Natural killer cell (primary cell): ENCODE data around the gene PER2. TPM values are rescaled to one million over a fixed set of nuclear protein-coding genes. Genes with fewer than 3 reads are reported as not detected.

Experiments used
- ATAC-seq, 3 donors: fragments of 150-1000 bp in 2 of 3; fragments of 200-7000 bp in 1 of 3; cut with Tn5 transposase; 1 replicate in 1 of 3; 2 replicates in 2 of 3; pipeline ENCODE4 v1.10.0; 2021; ENCODE audit warnings: mild to moderate bottlenecking in 2 of 3, moderate library complexity in 2 of 3
- DNase-seq, 2 donors: peaks; one replicate each; pipeline versions ENCODE4 v3.0.0 to v3.0.0-alpha.2; 2013 to 2021; ENCODE audit warnings: mixed read lengths in 1 of 2
- H3K27ac ChIP-seq: one replicate; pipeline ENCODE4 v1.5.1; 2013; ENCODE audit warnings: mild to moderate bottlenecking, low read length
- H3K27me3 ChIP-seq: one replicate; pipeline ENCODE4 v1.6.1; 2013; ENCODE audit warnings: low read length; ENCODE audit not compliant: control insufficient read depth, insufficient read depth
- H3K36me3 ChIP-seq: one replicate; pipeline ENCODE4 v1.6.1; 2013; ENCODE audit warnings: low read length; ENCODE audit not compliant: control insufficient read depth, insufficient read depth
- H3K4me1 ChIP-seq: one replicate; pipeline ENCODE4 v1.6.1; 2013; ENCODE audit warnings: low read length; ENCODE audit not compliant: control insufficient read depth, insufficient read depth
- H3K4me3 ChIP-seq: one replicate; pipeline ENCODE4 v1.5.1; 2013; ENCODE audit warnings: low read length
- H3K9me3 ChIP-seq: one replicate; pipeline ENCODE4 v1.6.1; 2013; ENCODE audit warnings: low read length; ENCODE audit not compliant: control insufficient read depth, insufficient read depth
- H3K27ac Mint-ChIP-seq, 2 donors: one replicate each; pipeline ENCODE4 v1.8.0; 2022; ENCODE audit warnings: mild to moderate bottlenecking in 2 of 2, mixed read lengths in 2 of 2, moderate library complexity in 1 of 2
- H3K27me3 Mint-ChIP-seq, 2 donors: one replicate each; pipeline ENCODE4 v1.8.0; 2022; ENCODE audit warnings: low read depth in 2 of 2, mixed read lengths in 2 of 2
- H3K36me3 Mint-ChIP-seq: one replicate; pipeline ENCODE4 v1.8.0; 2022; ENCODE audit warnings: mixed read lengths
- H3K4me1 Mint-ChIP-seq, 2 donors: one replicate each; pipeline ENCODE4 v1.8.0; 2022; ENCODE audit warnings: mixed read lengths in 2 of 2
- H3K4me3 Mint-ChIP-seq: one replicate; pipeline ENCODE4 v1.8.0; 2022; ENCODE audit warnings: mild to moderate bottlenecking, moderate library complexity, mixed read lengths
- H3K9me3 Mint-ChIP-seq, 2 donors: one replicate each; pipeline ENCODE4 v1.8.0; 2022; ENCODE audit warnings: mixed read lengths in 2 of 2
- CTCF ChIP-seq: fragments of 200-600 bp; IDR thresholded peaks from one replicate; pipeline ENCODE4 v1.8.0; 2022; ENCODE audit warnings: antibody characterized with exemption
- WGBS: methylation state at CpG from one replicate; pipeline ENCODE4 v1.1.7; 2013; ENCODE audit warnings: missing lambda C conversion rate; ENCODE audit not compliant: insufficient coverage; 5-methylcytosine and 5-hydroxymethylcytosine counted together
- intact Hi-C: fragments of 100-400 bp; cut with micrococcal nuclease; formaldehyde crosslinking; loops from one replicate; pipeline ENCODE4 v1.14.2; 2022
- total RNA-seq, 4 donors: library from RNA; stranded (reverse); fragments of 120-200 nt in 1 of 4; gene quantifications; one replicate each; pipeline versions ENCODE4 v1.2.3 to v1.2.4, GENCODE V29; 2013 to 2022

Gene PER2
- total RNA-seq, 3 donors from 2014 or later (not counting 1 experiment from before 2014, with no cell fraction given) = 26.3 to 32.9 (median 32.6) TPM

GRCh38 chr2:238238766-238239542 lies 49.5 kb downstream of the PER2 start:
- no peak overlapping the region for H3K27ac Mint-ChIP-seq
- TF ChIP-seq CTCF = no peak
- ATAC-seq (peak; percentile 34 to 50 (median 48)), DNase-seq (peak; percentile 52 to 73)
- H3K27me3 ChIP-seq = peaks cover 20% of the 10 kb centered on the region
- no peaks in the 10 kb centered on the region for H3K36me3 Mint-ChIP-seq
- WGBS = 22% methylated on average over 75 of the region's 75 CpGs
- no peak overlapping the region for H3K4me3 ChIP-seq
- intact Hi-C loops = loop anchor here (1.0 kb wide), 1 partner anchor 35 kb away; no protein-coding TSS in a partner anchor
- peaks cover 27% of the 10 kb centered on the region for H3K4me1 ChIP-seq
- H3K27me3 Mint-ChIP-seq = peaks cover 0 to 15% of the 10 kb centered on the region in 2 donors
- peaks cover 4% of the 10 kb centered on the region for H3K9me3 ChIP-seq
- H3K9me3 Mint-ChIP-seq = no peaks in the 10 kb centered on the region
- no peak overlapping the region for H3K4me3 Mint-ChIP-seq
- no peak overlapping the region for H3K27ac ChIP-seq
- peaks cover 0 to 16% of the 10 kb centered on the region in 2 donors for H3K4me1 Mint-ChIP-seq
- no peaks in the 10 kb centered on the region for H3K36me3 ChIP-seq

DNA sequence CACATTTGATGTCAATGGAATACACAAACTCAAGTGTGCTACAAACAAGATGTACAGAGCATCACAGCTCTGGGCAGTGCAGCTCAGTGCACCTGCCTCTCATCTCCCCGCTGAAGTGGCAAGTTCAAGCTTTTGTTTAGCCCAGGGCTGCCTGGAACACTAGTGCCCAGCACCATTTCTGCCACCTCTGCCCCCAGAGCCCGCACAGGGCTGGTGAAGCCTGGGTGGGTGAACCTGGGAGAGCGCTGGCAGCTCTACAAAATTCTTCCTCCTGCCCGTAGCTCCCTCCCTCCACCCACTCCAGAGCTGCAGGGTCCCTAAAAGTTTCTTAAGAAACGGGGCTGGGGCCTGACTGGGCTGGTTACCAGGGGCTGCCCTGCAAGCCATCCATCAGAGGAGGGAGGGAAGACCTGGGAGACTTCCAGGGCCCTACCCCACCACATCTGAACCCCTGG lies 50.1 kb downstream of the PER2 start:
- TF ChIP-seq CTCF = no peak
- H3K27ac Mint-ChIP-seq = no peak overlapping the region

DNA sequence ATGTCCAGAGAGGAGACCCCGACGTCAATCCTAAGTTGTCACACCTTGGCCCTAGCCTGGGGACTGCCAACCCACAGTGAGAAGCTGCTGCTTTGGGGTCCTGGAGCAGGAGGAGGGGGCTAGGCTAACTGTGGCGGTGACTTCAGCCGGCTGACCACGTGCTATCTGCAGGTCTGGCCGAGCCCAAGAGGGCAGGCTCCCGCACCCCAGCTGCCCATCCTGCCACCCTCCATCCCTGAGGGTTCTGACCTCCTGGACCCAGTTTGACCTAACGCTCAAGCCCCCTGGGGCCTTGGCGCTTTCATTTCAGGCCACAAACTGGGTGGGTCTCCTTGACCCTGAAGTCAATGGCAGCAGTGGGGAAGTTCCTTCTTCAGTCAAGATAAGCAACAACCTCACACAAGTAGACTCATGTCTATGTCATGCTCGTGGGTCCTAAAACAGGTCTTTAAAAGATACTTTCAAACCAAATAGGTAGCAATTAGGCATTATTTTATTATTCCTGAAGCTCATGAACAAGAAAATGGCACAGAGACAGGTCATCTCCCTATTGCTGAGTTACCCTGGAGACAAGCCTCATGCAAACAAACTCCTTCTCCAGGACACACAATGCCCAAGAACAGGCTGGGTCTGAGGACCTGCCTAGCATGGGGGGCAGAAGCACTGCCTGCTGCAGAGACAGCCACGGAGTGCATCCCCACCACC lies 50.8 kb downstream of the PER2 start:
- peak overlapping the region; percentile 17 for H3K4me3 Mint-ChIP-seq
- H3K36me3 Mint-ChIP-seq = no peaks in the 10 kb centered on the region
- no peaks in the 10 kb centered on the region for H3K36me3 ChIP-seq
- DNase-seq = no peak
- H3K9me3 Mint-ChIP-seq = no peaks in the 10 kb centered on the region
- H3K4me3 ChIP-seq = no peak overlapping the region
- H3K27me3 Mint-ChIP-seq = peaks cover 0 to 15% of the 10 kb centered on the region in 2 donors
- no peak for TF ChIP-seq CTCF
- H3K27ac Mint-ChIP-seq = no peak overlapping the region
- peaks cover 20% of the 10 kb centered on the region for H3K27me3 ChIP-seq
- intact Hi-C loops = loop anchor here (1.0 kb wide), 1 partner anchor 33 kb away; no protein-coding TSS in a partner anchor
- peaks cover 4% of the 10 kb centered on the region for H3K9me3 ChIP-seq
- no peak for ATAC-seq
- 80% methylated on average over 10 of the region's 11 CpGs for WGBS
- no peak overlapping the region for H3K27ac ChIP-seq
- H3K4me1 Mint-ChIP-seq = peaks cover 0 to 16% of the 10 kb centered on the region in 2 donors
- H3K4me1 ChIP-seq = peaks cover 27% of the 10 kb centered on the region

More for the DNA sequence above, 50.1 kb downstream of the PER2 start:
- Mint-ChIP-seq H3K9me3 (no peaks in the 10 kb centered on the region), H3K36me3 (no peaks in the 10 kb centered on the region), H3K4me3 (peak overlapping the region; percentile 17), H3K27me3 (peaks cover 0 to 15% of the 10 kb centered on the region in 2 donors), H3K4me1 (peaks cover 0 to 16% of the 10 kb centered on the region in 2 donors)
- 85% methylated on average over 5 of the region's 5 CpGs for WGBS
- no peak for ATAC-seq
- H3K4me3 ChIP-seq = no peak overlapping the region
- H3K9me3 ChIP-seq = peaks cover 4% of the 10 kb centered on the region
- intact Hi-C loops = loop anchor here (1.0 kb wide), 1 partner anchor 34 kb away; no protein-coding TSS in a partner anchor
- H3K27ac ChIP-seq = no peak overlapping the region
- peaks cover 20% of the 10 kb centered on the region for H3K27me3 ChIP-seq
- H3K36me3 ChIP-seq = no peaks in the 10 kb centered on the region
- DNase-seq = no peak
- peaks cover 27% of the 10 kb centered on the region for H3K4me1 ChIP-seq
